GM18867 (cell line): ENCODE measurements around the gene PTK6.
A peak's percentile ranks its signal among the peaks of the same experiment; 100 is the strongest.

Experiments
- ATAC-seq: cut with Tn5 transposase; IDR thresholded peaks from one replicate; pipeline ENCODE4 v1.9.1; 2021; ENCODE audit warnings: mild to moderate bottlenecking, moderate library complexity; ENCODE audit not compliant: unreplicated experiment

PTK6 gene

GRCh38 chr20:63570281-63571086, 33.3 kb upstream of the PTK6 start:
- no peak for ATAC-seq

GRCh38 chr20:63568986-63569949, 32.1 kb upstream of the PTK6 start:
- no peak for ATAC-seq

GRCh38 chr20:63568170-63568981, 31.2 kb upstream of the PTK6 start:
- ATAC-seq = no peak

GRCh38 chr20:63567386-63568169, 30.4 kb upstream of the PTK6 start:
- no peak for ATAC-seq

- ATAC-seq = no peak
These were observed 29.9 kb upstream of the PTK6 start for GRCh38 chr20:63567136-63567385.

GRCh38 chr20:63566395-63567135, 29.4 kb upstream of the PTK6 start:
- ATAC-seq = no peak

- no peak for ATAC-seq
These were observed 28.6 kb upstream of the PTK6 start for GRCh38 chr20:63565699-63566335.

- ATAC-seq = no peak
These were observed 28.0 kb upstream of the PTK6 start for GRCh38 chr20:63565021-63565698.

- ATAC-seq = no peak
These were observed 27.0 kb upstream of the PTK6 start for GRCh38 chr20:63564036-63564810.

- no peak for ATAC-seq
These were observed 26.2 kb upstream of the PTK6 start for GRCh38 chr20:63563225-63563935.

- peak; percentile 33 for ATAC-seq
These were observed 25.5 kb upstream of the PTK6 start for GRCh38 chr20:63562461-63563224.

- ATAC-seq = no peak
These were observed 24.6 kb upstream of the PTK6 start for GRCh38 chr20:63561624-63562396.

- no peak for ATAC-seq
These were observed 23.9 kb upstream of the PTK6 start for GRCh38 chr20:63560856-63561609.

- ATAC-seq = no peak
These were observed 23.2 kb upstream of the PTK6 start for GRCh38 chr20:63560333-63560805.
